ENCODE results near the gene MAP3K2.

MAP3K2 gene

GRCh38 chr2:127405255-127405610 is 17.5 kb upstream of the MAP3K2 start:
- DNase-seq, result no peak

GRCh38 chr2:127404466-127405254 is 16.9 kb upstream of the MAP3K2 start:
- no peak for DNase-seq

DNA sequence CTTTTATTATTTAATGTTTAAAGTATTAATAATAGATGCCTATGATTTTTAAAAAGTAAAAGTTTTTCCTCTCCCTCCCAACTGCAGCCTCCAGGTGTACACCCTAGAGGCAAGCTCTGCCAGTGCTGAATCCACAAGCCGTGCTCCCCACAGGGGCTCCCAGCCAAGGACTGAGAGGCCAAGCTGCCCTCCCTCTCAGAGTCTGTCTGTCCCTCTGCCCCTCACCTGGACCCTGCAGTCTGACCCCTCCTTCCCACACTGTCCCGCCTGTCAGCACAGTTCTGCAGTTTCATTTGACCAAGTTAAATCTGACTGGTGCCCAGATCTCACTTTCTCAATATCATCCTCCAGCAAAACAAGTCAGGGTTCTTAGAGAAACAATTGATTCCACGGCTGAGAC is 15.7 kb upstream of the MAP3K2 start:
- DNase-seq, result no peak

DNA sequence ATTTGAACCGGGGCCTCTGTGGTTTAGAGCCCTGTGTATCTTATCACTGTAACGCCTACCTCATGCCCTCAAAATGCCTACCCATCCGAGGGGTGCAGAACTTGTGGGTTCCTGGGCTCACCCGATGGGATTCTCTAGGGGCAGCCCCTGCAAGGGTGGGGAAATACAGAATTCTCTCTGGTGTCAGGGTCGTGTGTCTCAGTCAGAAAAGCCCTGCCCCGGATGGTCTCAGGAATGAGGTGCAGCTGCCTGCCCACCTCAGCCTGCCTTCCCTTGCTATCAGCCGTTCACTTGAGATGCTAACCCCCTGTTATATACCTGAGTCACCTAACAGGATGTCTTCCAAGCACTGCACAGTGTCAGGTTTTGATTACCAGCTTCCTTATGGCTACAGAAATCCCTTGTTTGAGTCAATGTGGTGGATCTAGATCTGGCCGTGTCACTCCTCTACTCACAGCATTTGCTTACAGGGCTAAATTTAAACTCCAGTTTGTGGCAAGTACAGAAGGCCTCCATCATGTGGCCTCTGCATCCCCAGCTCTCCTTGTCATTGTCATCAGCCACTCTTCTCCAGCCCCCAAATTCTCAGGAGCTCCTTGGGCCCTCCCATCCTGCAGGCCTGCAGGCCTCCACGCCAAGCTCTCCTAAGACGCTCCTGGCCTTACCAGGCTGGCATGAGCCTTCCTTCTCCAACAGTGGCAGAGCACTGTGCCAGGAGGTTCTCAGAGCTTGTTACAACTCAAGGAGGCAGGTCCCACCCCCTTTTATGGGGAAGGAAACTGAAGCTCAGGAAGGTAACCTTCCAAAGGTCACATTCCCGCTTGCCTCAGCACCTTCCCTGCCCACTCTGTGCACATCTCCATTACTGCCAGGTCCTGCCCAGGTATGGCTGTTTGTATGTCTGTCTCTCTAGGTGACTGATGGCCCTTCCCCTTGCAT is 14.3 kb upstream of the MAP3K2 start:
- DNase-seq, result no peak

DNA sequence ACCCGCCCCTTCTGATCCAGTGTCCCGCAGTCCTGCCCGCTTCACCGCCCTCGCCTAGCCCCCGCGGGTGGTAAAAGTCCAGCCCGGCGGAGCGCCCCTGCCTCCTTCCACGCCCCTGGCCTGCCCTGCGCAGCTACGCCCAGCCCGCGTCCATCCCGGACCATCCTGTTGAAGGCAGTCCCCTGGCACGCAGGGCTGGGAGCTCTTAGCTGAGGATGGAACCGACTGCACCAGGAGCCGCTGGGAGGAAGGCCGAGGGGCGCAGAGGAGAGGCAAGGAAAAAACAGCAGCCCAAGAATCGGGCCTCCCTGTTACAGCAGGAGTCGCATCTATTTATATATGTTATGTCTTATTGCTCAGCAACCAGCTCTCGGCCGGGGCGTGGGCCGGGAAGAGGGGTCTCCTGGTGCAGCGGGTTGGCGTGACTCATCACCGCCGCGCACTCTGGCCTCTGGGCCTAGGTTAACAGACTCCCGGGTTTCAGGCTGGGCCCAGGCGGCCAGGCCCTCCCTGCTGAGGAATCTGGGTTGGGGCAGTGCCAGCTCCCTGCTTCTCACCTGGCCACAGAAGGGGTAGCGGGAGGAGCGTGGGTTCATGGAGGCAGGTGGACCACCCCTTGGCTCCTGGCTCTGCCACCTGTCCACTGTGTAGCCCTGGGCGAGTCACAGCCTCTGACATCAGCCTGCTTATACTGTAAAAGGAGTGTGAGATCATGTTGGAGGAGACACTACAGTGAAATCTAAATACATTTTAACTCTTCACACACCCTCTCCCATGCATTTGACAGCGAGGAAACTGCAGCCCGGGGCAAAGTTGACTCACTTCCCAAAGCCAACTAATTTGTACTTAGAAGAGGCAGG is 13.4 kb upstream of the MAP3K2 start:
- no peak for DNase-seq

GRCh38 chr2:127400533-127400896 is 12.7 kb upstream of the MAP3K2 start:
- no peak for DNase-seq

GRCh38 chr2:127398239-127398590 is 10.4 kb upstream of the MAP3K2 start:
- peak; percentile 28 for DNase-seq

- no peak for DNase-seq
These were observed 9.9 kb upstream of the MAP3K2 start for GRCh38 chr2:127397568-127398238.

- no peak for DNase-seq
These were observed 6.7 kb upstream of the MAP3K2 start for GRCh38 chr2:127394492-127394891.

- no peak for DNase-seq
These were observed 5.2 kb upstream of the MAP3K2 start for GRCh38 chr2:127392828-127393578.

- no peak for DNase-seq
These were observed 4.5 kb upstream of the MAP3K2 start for GRCh38 chr2:127392133-127392827.

GRCh38 chr2:127389778-127390435 is 2.1 kb upstream of the MAP3K2 start:
- no peak for DNase-seq

- no peak for DNase-seq
These were observed 819 bp upstream of the MAP3K2 start for GRCh38 chr2:127388423-127389164.

DNA sequence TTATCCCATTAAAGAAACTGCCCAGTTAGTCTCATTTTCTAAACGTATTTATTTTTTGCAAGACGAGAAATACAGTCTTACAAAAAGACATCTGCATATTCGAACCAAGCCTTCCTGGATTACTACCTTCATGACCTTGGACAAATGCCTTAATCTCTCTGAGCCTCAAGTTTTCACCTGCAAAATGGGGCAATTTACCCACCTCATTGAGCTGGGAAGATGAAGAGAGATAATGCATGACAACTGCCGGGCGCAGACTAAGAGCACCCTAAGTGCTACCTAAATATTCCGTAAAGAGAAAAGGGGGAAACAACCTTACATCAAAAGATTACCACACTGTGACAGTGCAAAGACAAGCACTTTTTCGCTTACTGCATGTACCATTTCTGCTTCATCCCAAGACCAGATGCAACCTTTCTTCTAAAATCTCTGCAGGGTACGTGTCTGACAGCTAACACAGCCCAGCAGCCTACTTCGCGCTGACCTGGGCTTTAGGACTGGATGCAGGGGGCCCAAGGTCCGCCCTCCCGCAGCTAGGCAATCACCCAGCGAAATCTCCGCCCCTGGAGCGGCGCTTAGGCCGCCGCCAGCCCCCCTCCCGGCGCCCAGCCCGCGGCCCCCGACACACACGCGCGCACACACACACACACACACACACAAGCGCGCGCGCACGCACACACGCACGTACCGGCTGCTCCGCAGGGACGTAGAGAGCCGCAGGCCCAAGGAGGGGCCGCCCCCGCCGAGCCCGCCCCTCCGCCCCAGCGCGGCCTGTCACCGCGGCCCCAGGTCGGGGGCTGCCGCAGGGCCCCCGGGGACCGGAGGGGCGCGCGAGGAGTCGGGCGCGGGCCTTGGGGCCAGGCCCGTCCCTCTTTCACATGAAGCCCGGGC is 766 bp downstream of the MAP3K2 start:
- DNase-seq, result peak; percentile 60

DNA sequence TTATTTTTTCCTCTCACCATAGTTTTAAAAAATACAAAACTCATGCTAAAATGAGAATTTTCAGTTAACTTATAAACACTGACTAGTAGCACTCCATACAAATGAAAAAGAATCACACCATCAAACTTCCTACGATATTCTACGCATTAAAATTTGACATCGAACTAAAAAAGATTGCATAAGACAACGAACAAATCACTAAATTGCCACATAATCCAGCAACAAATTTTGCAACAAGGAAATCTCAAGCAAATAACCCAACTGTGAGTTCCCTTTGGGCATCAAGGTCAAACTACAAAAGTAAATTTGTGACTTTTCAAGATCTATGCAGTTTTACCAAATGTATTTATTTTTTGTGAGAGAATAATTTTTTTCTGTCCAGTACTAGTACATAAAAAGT is 1.5 kb downstream of the MAP3K2 start:
- DNase-seq, result no peak

DNA sequence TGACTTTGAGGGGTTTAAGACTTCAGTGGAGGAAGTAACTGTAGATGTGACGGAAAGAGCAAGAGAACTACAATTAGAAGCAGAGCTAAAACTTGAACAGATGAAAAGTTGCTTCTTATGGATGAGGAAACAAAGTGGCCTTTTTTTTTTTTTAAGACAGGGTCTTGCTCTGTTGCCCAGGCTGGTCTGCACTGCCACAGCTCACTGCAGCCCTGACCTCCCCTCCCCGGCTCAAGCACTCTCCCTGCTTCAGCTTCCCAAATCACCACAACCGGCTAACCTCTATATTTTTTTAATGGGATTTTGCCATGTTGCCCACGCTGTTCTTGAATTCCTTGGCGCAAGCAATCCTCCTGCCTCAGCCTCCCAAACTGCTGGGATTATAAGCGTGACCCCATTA is 3.2 kb downstream of the MAP3K2 start:
- DNase-seq, result no peak

DNA sequence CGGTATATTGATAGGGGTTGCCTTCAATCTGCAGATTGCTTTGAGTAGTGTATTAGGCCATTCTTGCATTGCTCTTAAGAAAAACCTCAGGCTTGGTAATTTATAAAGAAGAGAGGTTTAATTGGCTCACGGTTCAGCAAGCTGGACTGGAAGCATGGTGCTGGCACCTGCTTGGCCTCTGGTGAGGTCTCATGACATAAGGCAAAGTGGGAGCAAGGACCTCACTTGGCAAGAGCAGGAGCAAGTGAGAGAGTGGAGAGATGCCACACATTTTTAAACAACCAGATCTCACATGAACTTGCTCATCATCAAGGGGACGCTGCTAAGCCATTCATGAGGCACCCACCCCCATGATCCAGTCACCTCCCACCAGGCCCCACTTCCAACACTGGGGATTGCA is 4.9 kb downstream of the MAP3K2 start:
- DNase-seq, result no peak

DNA sequence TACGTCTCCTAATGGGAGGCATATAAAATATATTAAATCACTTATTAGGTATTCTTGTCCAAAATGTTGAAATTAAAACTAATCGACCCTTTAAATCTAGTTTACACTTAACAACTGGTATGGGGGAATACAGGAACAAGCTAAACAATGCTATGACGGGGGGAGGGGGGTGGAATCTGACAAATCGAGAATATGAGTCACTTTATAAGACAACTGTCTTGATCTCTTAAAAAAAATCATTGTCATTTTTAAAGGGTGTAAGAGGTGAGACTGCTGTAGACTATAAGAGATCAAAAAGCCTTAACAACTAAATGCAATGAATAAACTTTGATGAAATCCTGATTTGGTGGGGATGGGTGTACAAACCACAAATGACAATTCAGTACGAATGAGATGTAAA is 6.0 kb downstream of the MAP3K2 start:
- DNase-seq, result no peak
